Measurements from ENCODE around the gene HENMT1.

The HENMT1 gene

GRCh38 chr1:108624069-108624468 lies 36.8 kb downstream of the HENMT1 start:
- no peak for DNase-seq

GRCh38 chr1:108617724-108618056 lies 43.2 kb downstream of the HENMT1 start:
- DNase-seq, result no peak

- DNase-seq, result no peak
These were observed 43.7 kb downstream of the HENMT1 start for GRCh38 chr1:108617008-108617723.

DNA sequence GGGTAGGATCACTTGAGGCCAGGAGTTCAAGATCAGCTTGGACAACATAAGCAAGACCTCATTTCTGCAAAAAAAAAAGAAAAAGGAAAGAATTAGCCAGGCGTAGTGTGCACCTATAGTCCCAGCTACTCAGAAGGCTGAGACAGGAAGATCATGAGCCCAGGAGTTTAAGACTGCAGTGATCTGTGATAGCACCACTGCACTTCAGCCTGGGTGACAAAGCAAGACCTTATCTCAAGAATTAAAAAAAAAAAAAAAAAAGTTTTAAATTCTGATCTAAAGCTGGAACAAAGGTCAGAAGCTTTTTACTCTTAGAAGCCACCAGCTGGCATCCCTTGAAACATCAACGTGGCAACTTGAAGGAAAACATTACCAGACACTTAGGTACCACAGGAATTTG lies 45.3 kb downstream of the HENMT1 start:
- no peak for DNase-seq

- DNase-seq, result no peak
These were observed 48.4 kb downstream of the HENMT1 start for GRCh38 chr1:108612496-108612895.

DNA sequence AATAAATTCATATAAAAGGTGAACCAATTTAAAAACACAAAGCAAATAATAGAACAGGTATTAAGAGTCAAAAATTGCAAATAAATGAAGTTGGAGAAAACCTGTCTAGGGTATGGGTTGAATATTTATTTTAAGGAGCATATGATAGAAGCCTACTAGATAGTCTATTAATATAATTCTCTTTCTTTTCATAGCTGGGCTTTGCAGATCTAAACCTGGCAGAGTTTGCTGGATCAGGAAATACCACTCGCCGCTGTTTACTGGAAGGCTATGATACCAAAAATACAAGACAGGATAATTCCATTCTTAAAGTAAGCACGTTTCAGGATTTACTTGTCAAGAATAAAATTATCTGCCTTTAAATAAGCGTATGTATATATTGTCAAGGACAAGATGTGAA lies 48.9 kb downstream of the HENMT1 start:
- DNase-seq, result no peak

DNA sequence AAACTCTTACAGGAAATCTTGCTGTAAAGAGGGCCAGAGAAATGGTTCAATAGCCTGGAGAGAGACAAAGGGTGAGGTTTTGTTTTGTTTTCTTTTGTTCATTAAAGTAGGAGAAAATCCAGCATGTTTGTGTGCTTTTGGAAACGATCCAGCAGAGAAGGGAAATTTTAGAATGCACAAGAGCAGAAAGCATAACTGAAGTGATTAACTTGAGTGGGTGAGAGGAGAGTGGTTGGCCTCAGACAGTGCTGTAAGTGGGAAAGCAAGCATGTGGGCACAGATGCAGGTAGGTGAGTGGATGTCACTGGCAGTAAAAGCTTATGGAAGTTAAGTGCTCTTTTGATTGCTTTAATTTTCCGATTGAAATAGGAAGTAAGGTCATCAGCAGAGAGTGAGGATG lies 50.8 kb downstream of the HENMT1 start:
- no peak for DNase-seq

- DNase-seq, result no peak
These were observed 51.3 kb downstream of the HENMT1 start for GRCh38 chr1:108609483-108610049.

GRCh38 chr1:108606478-108606877 lies 54.4 kb downstream of the HENMT1 start:
- DNase-seq, result no peak

DNA sequence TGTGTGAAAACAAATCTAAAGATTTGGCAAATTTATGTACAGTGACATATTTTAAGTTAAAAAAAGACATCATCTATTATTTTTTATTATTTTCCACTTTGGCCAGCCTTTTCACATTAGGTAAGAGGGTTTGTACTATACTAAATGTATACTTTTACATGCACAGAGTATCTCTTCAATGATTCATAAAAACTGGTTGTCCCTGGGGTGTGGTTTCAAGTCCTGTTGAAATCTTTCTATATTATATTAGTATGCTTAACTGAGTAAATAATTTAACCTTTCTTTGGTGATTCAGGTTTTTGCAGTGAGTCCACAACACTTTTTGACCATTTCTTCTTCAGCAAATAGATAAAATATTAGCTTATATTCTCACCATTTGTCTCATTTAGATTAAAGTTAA lies 55.3 kb downstream of the HENMT1 start:
- no peak for DNase-seq

DNA sequence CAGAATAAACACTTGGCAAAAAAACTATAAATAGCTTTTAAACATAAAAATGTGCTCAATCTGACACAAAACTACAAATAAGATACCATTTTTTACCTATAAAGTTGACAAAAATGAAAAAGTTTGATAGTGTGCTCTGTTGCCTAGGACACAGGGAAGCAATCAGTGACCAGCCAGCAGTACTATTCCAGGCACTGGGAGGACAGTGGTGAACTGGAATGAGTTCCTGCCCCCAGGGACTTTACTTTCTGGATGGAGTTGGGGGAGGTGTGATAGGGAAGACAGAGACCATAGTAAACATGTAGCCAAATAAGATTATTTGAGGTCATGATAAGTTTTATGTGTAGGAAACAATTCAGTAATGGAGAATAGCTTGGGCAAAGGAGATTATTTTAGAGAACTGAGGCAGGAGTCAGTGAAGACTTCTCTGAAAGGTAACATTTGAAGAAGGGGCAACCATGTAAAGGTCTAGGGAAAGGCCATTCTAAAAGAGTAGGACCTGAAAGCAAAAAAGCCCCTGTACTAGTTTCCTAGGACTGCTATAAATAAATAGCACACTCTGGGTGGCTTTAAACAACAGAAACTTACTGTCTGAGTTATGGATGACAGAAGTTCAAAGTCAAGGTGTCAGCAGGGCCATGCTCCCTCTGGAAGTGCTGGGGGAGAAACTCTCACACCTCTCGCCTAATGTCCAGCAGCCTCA lies 59.0 kb downstream of the HENMT1 start:
- DNase-seq, result no peak

- no peak for DNase-seq
These were observed 60.4 kb downstream of the HENMT1 start for GRCh38 chr1:108600504-108600903.

DNA sequence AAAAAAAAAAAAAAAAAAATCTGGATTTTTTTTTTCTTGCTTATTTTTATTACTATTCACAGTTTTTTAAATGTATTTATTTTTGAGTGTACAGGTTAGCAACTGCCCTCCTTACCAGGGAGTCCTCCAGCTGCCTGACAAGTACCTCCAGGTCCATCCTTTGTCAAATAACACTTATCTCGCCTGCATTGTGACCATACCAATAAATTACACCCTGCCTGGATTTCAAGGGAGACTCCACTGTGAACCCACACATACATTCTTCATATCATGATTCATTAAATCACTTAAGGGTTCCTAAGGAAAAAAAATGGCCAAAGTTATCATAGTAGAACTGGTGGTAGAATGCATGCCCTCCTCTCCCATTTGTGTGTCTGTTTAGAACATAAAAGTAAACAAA lies 62.6 kb downstream of the HENMT1 start:
- no peak for DNase-seq

Data from activated effector memory CD4-positive, alpha-beta T cell treated with anti-CD3 and anti-CD28 coated beads, Interleukin-2, amount 50 U/mL, for 16 hours (primary cell).